Mucosa of rectum (tissue), 2 donors: ENCODE results near the gene BAD.
A peak's percentile ranks its signal among the peaks of the same experiment; 100 is the strongest.

ENCODE experiments used
- H3K27ac ChIP-seq, 2 donors: one replicate each; pipeline ENCODE4 v1.7.0; 2013; ENCODE audit warnings: inconsistent platforms in 2 of 2, low read depth in 2 of 2, low read length in 2 of 2
- H3K27me3 ChIP-seq, 2 donors: one replicate each; pipeline ENCODE4 v1.7.0; 2013; ENCODE audit warnings: low read length in 2 of 2; ENCODE audit not compliant: control insufficient read depth in 2 of 2, insufficient read depth in 2 of 2
- H3K36me3 ChIP-seq, 2 donors: one replicate each; pipeline ENCODE4 v1.7.0; 2013; ENCODE audit warnings: low read length in 2 of 2; ENCODE audit not compliant: control insufficient read depth in 2 of 2, insufficient read depth in 2 of 2
- H3K4me1 ChIP-seq, 2 donors: one replicate each; pipeline ENCODE4 v1.7.0; 2013; ENCODE audit warnings: low read length in 2 of 2, mild to moderate bottlenecking in 1 of 2; ENCODE audit not compliant: control insufficient read depth in 2 of 2, insufficient read depth in 2 of 2
- H3K4me3 ChIP-seq, 2 donors: one replicate each; pipeline ENCODE4 v1.7.0; 2013; ENCODE audit warnings: low read length in 2 of 2
- H3K9ac ChIP-seq, 2 donors: one replicate each; pipeline ENCODE4 v1.7.0; 2013; ENCODE audit warnings: low read length in 2 of 2, low read depth in 1 of 2, mild to moderate bottlenecking in 1 of 2
- H3K9me3 ChIP-seq, 2 donors: one replicate each; pipeline ENCODE4 v1.7.0; 2013; ENCODE audit warnings: low read length in 2 of 2; ENCODE audit not compliant: control insufficient read depth in 2 of 2
- donor health status: healthy.
- donor health status: Normal muscosa, but diverticular disease.

Gene BAD

GRCh38 chr11:64222651-64223000 lies 61.8 kb downstream of the BAD start:
- Histone ChIP-seq H3K27me3 (no peaks in the 10 kb centered on the region), H3K9me3 (no peaks in the 10 kb centered on the region), H3K36me3 (peaks cover 13 to 14% of the 10 kb centered on the region in 2 donors), H3K9ac (no peak overlapping the region), H3K4me3 (no peak overlapping the region), H3K4me1 (peaks cover 18 to 23% of the 10 kb centered on the region in 2 donors), H3K27ac (peak overlapping the region in 1 of 2 donors; percentile 51)

GRCh38 chr11:64220798-64221197 lies 63.7 kb downstream of the BAD start:
- Histone ChIP-seq H3K27ac (no peak overlapping the region), H3K9me3 (no peaks in the 10 kb centered on the region), H3K4me3 (no peak overlapping the region), H3K4me1 (peaks cover 9 to 10% of the 10 kb centered on the region in 2 donors), H3K9ac (no peak overlapping the region), H3K36me3 (peaks cover 13 to 14% of the 10 kb centered on the region in 2 donors), H3K27me3 (no peaks in the 10 kb centered on the region)

- Histone ChIP-seq H3K9ac (no peak overlapping the region), H3K4me1 (peaks cover 5 to 6% of the 10 kb centered on the region in 2 donors), H3K27me3 (no peaks in the 10 kb centered on the region), H3K36me3 (peaks cover 13 to 15% of the 10 kb centered on the region in 2 donors), H3K9me3 (no peaks in the 10 kb centered on the region), H3K4me3 (no peak overlapping the region), H3K27ac (no peak overlapping the region)
These were observed 64.2 kb downstream of the BAD start for GRCh38 chr11:64220271-64220670.
